ENCODE results near the gene PET117.

PET117 gene

GRCh38 chr20:18190338-18191233 is 52.9 kb downstream of the PET117 start:
- Histone ChIP-seq H3F3A (ENCODE audit: control insufficient read depth, insufficient read depth) (no peaks in the 10 kb centered on the region), H3K4me1 (ENCODE audit: control insufficient read depth, low read length) (no peaks in the 10 kb centered on the region), H3K4me3 (ENCODE audit: low read length) (no peak overlapping the region), H3K9me3 (ENCODE audit: control insufficient read depth, insufficient read depth, low read length) (no peaks in the 10 kb centered on the region), H4K20me1 (ENCODE audit: control insufficient read depth, insufficient read depth, low read depth, low read length) (no peaks in the 10 kb centered on the region), H3K9me2 (replicated peaks; ENCODE audit: control insufficient read depth, low read length) (no peaks in the 10 kb centered on the region), H3K36me3 (ENCODE audit: control insufficient read depth, low read length) (peaks cover 34% of the 10 kb centered on the region), H3K27ac (ENCODE audit: low read depth, low read length) (no peak overlapping the region), H3K4me2 (ENCODE audit: low read length) (no peak overlapping the region), H3K79me2 (ENCODE audit: control insufficient read depth, low read length) (no peaks in the 10 kb centered on the region), H3K27me3 (ENCODE audit: control insufficient read depth, low read length) (no peaks in the 10 kb centered on the region)
- TF ChIP-seq EZH2phosphoT487 (IDR thresholded peaks at IDR 0.05; ENCODE audit: borderline replicate concordance, low read length), result no peak
- TF ChIP-seq CTCF (IDR thresholded peaks at IDR 0.05; ENCODE audit: low read depth, low read length, poor library complexity, severe bottlenecking), result peak; percentile 39

- no peak for TF ChIP-seq EZH2phosphoT487 (IDR thresholded peaks at IDR 0.05; ENCODE audit: borderline replicate concordance, low read length)
- no peak for TF ChIP-seq CTCF (IDR thresholded peaks at IDR 0.05; ENCODE audit: low read depth, low read length, poor library complexity, severe bottlenecking)
- H3K79me2 ChIP-seq (ENCODE audit: control insufficient read depth, low read length), result no peaks in the 10 kb centered on the region
- no peaks in the 10 kb centered on the region for H3F3A ChIP-seq (ENCODE audit: control insufficient read depth, insufficient read depth)
- no peaks in the 10 kb centered on the region for H3K9me2 ChIP-seq (replicated peaks; ENCODE audit: control insufficient read depth, low read length)
- no peaks in the 10 kb centered on the region for H4K20me1 ChIP-seq (ENCODE audit: control insufficient read depth, insufficient read depth, low read depth, low read length)
- no peaks in the 10 kb centered on the region for H3K27me3 ChIP-seq (ENCODE audit: control insufficient read depth, low read length)
- peaks cover 27% of the 10 kb centered on the region for H3K36me3 ChIP-seq (ENCODE audit: control insufficient read depth, low read length)
- no peak overlapping the region for H3K4me2 ChIP-seq (ENCODE audit: low read length)
- H3K9me3 ChIP-seq (ENCODE audit: control insufficient read depth, insufficient read depth, low read length), result no peaks in the 10 kb centered on the region
- no peaks in the 10 kb centered on the region for H3K4me1 ChIP-seq (ENCODE audit: control insufficient read depth, low read length)
- H3K4me3 ChIP-seq (ENCODE audit: low read length), result no peak overlapping the region
- H3K27ac ChIP-seq (ENCODE audit: low read depth, low read length), result no peak overlapping the region
These were observed 53.6 kb downstream of the PET117 start for GRCh38 chr20:18191306-18191705.
